HG03378 (cell line): ENCODE measurements around the gene POU5F1.

Experiments
- ATAC-seq: cut with Tn5 transposase; IDR thresholded peaks from one replicate; pipeline ENCODE4 v1.9.1; 2021; ENCODE audit warnings: mild to moderate bottlenecking, moderate library complexity; ENCODE audit not compliant: unreplicated experiment

The POU5F1 gene

GRCh38 chr6:31116661-31117385, 53.7 kb downstream of the POU5F1 start:
- no peak for ATAC-seq

GRCh38 chr6:31115941-31116560, 54.4 kb downstream of the POU5F1 start:
- no peak for ATAC-seq

GRCh38 chr6:31114970-31115849, 55.3 kb downstream of the POU5F1 start:
- no peak for ATAC-seq

DNA sequence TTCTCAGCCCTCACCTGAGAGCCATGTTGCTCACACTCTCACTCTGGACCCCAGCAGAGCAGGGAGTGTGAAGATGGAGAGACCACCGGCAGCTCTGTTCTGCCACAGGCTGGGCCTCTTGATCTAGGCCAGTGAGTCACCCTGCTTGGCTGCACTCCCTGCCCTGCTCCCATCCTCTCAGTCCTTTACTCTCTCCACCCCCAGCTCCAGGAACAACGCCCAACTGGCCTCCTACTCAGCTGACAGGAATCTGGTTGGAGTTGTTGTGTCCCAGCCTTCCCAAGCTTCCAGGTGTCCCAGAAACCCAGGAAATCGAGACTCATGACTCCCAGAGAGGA, 56.0 kb downstream of the POU5F1 start, which contains the start of gene PSORS1C1:
Gene PSORS1C1, plus strand, starts transcription at position 260 of the 338 bp plus-strand sequence. CDS start 14,833 bp downstream, outside the sequence.
- no peak for ATAC-seq
